Parathyroid adenoma (tissue), 2 donors: ENCODE data around the gene OR1J2.
"Not testable (repeated sequence)": the region's sequence is repeated elsewhere in the genome, so short reads cannot be mapped to it uniquely, and the experiment has no call there.

Experiments
- H2AFZ ChIP-seq: fragments of 300-600 bp; sonication (generic); one replicate; pipeline ENCODE4 v1.7.0; 2017; ENCODE audit warnings: antibody characterized with exemption, mild to moderate bottlenecking
- H3K27ac ChIP-seq: fragments of 300-600 bp; sonication (generic); one replicate; pipeline ENCODE4 v1.7.0; 2017
- H3K27me3 ChIP-seq: fragments of 300-600 bp; sonication (generic); one replicate; pipeline ENCODE4 v1.7.0; 2017; ENCODE audit warnings: low read length; ENCODE audit not compliant: control insufficient read depth, insufficient read depth
- H3K36me3 ChIP-seq: fragments of 300-600 bp; sonication (generic); one replicate; pipeline ENCODE4 v1.7.0; 2017; ENCODE audit warnings: low read length; ENCODE audit not compliant: control insufficient read depth, insufficient read depth
- H3K4me1 ChIP-seq: fragments of 300-600 bp; sonication (generic); one replicate; pipeline ENCODE4 v1.7.0; 2017; ENCODE audit warnings: control low read depth
- H3K4me2 ChIP-seq: fragments of 300-600 bp; sonication (generic); one replicate; pipeline ENCODE4 v1.7.0; 2017; ENCODE audit warnings: low read length
- H3K4me3 ChIP-seq: fragments of 300-600 bp; sonication (generic); one replicate; pipeline ENCODE4 v1.7.0; 2017; ENCODE audit warnings: low read depth, low read length
- H3K79me2 ChIP-seq: fragments of 300-600 bp; sonication (generic); one replicate; pipeline ENCODE4 v1.7.0; 2017; ENCODE audit warnings: control low read depth
- H3K9ac ChIP-seq: fragments of 300-600 bp; sonication (generic); one replicate; pipeline ENCODE4 v1.7.0; 2017; ENCODE audit warnings: mild to moderate bottlenecking
- H3K9me3 ChIP-seq: fragments of 300-600 bp; sonication (generic); one replicate; pipeline ENCODE4 v1.7.0; 2017; ENCODE audit warnings: low read length; ENCODE audit not compliant: control insufficient read depth
- CTCF ChIP-seq: fragments of 300-600 bp; sonication (generic); IDR thresholded peaks from one replicate; pipeline ENCODE4 v1.7.0; 2017; ENCODE audit warnings: antibody characterized with exemption, mild to moderate bottlenecking
- donor health status: primary hyperparathyroidism.

The OR1J2 gene

GRCh38 chr9:122519376-122519775, 8.8 kb downstream of the OR1J2 start:
- Histone ChIP-seq H3K9ac (no peak overlapping the region), H2AFZ (no peak overlapping the region), H3K9me3 (no peaks in the 10 kb centered on the region)

GRCh38 chr9:122526602-122527001, 16.0 kb downstream of the OR1J2 start:
- H3K36me3 ChIP-seq, result no peaks in the 10 kb centered on the region
- no peaks in the 10 kb centered on the region for H3K27me3 ChIP-seq
- TF ChIP-seq CTCF, result no peak
- H3K4me1 ChIP-seq, result no peaks in the 10 kb centered on the region
- no peak overlapping the region for H3K4me3 ChIP-seq
- no peaks in the 10 kb centered on the region for H3K9me3 ChIP-seq
- H3K79me2 ChIP-seq, result no peaks in the 10 kb centered on the region
- no peak overlapping the region for H3K9ac ChIP-seq
- H3K27ac ChIP-seq, result no peak overlapping the region
- no peak overlapping the region for H2AFZ ChIP-seq
- H3K4me2 ChIP-seq, result no peak overlapping the region

More at GRCh38 chr9:122519376-122519775, 8.8 kb downstream of the OR1J2 start:
- Histone ChIP-seq H3K36me3 (no peaks in the 10 kb centered on the region), H3K4me1 (no peaks in the 10 kb centered on the region), H3K27ac (no peak overlapping the region), H3K27me3 (no peaks in the 10 kb centered on the region), H3K79me2 (no peaks in the 10 kb centered on the region), H3K4me3 (no peak overlapping the region), H3K4me2 (no peak overlapping the region)
- no peak for TF ChIP-seq CTCF

GRCh38 chr9:122527193-122527592, 16.6 kb downstream of the OR1J2 start, which contains the start of gene OR1N1:
TSS of gene OR1N1 (minus strand) at chr9:122527293. CDS start at chr9:122527293, 0 bp downstream.
- TF ChIP-seq CTCF, result no peak
- Histone ChIP-seq H3K9me3 (no peaks in the 10 kb centered on the region), H3K4me1 (no peaks in the 10 kb centered on the region), H3K4me2 (no peak within 1 kb of the TSS), H3K36me3 (no peaks in the 10 kb centered on the region), H3K9ac (no peak within 1 kb of the TSS), H2AFZ (no peak within 1 kb of the TSS), H3K79me2 (no peaks in the 10 kb centered on the region), H3K27me3 (no peaks in the 10 kb centered on the region), H3K27ac (no peak within 1 kb of the TSS), H3K4me3 (no peak within 1 kb of the TSS)

GRCh38 chr9:122531157-122531556, 20.6 kb downstream of the OR1J2 start:
- H3K27ac ChIP-seq, H3K27me3 ChIP-seq, H3K4me3 ChIP-seq, H3K4me2 ChIP-seq, H3K9me3 ChIP-seq, H3K9ac ChIP-seq, H2AFZ ChIP-seq, H3K4me1 ChIP-seq, H3K36me3 ChIP-seq, H3K79me2 ChIP-seq: not testable (repeated sequence)

GRCh38 chr9:122536134-122536533, 25.5 kb downstream of the OR1J2 start:
- Histone ChIP-seq H3K9ac (no peak overlapping the region), H2AFZ (no peak overlapping the region), H3K36me3 (no peaks in the 10 kb centered on the region), H3K9me3 (no peaks in the 10 kb centered on the region), H3K4me1 (no peaks in the 10 kb centered on the region), H3K27ac (no peak overlapping the region), H3K4me3 (no peak overlapping the region), H3K79me2 (no peaks in the 10 kb centered on the region), H3K4me2 (no peak overlapping the region), H3K27me3 (no peaks in the 10 kb centered on the region)
- TF ChIP-seq CTCF, result no peak

GRCh38 chr9:122537066-122537465, 26.5 kb downstream of the OR1J2 start:
- not testable (repeated sequence) for H3K36me3 ChIP-seq, H3K9me3 ChIP-seq, H3K4me1 ChIP-seq, H3K4me3 ChIP-seq, H3K4me2 ChIP-seq, H3K27ac ChIP-seq, H2AFZ ChIP-seq, H3K27me3 ChIP-seq, H3K9ac ChIP-seq, H3K79me2 ChIP-seq
